Fibroblast of lung (primary cell): ENCODE results near the gene PRRC2B. TPM values are rescaled to one million over a fixed set of nuclear protein-coding genes. Genes with fewer than 3 reads are reported as not detected.
A peak's percentile ranks its signal among the peaks of the same experiment; 100 is the strongest.

Experiments used
- DNase-seq, 2 donors: peaks; one replicate each; pipeline versions ENCODE4 v3.0.0 to v3.0.0-alpha.2; 2010; ENCODE audit warnings: low read depth in 2 of 2
- H2AFZ ChIP-seq: 2 replicates; pipeline ENCODE4 v1.5.1; 2012; ENCODE audit warnings: low read length, control low read depth, inconsistent platforms
- H3K27ac ChIP-seq: 2 replicates; pipeline ENCODE4 v1.5.1; 2011; ENCODE audit warnings: low read length, control low read depth; ENCODE audit not compliant: insufficient read depth
- H3K27me3 ChIP-seq: 2 replicates; pipeline ENCODE4 v1.5.1; 2011; ENCODE audit warnings: mild to moderate bottlenecking, low read length; ENCODE audit not compliant: control insufficient read depth, insufficient read depth
- H3K36me3 ChIP-seq: 2 replicates; pipeline ENCODE4 v1.5.1; 2011; ENCODE audit warnings: low read length; ENCODE audit not compliant: control insufficient read depth, insufficient read depth
- H3K4me1 ChIP-seq: 2 replicates; pipeline ENCODE4 v1.5.1; 2011; ENCODE audit warnings: low read length; ENCODE audit not compliant: control insufficient read depth, insufficient read depth; ENCODE audit errors: extremely low read depth
- H3K4me2 ChIP-seq: 2 replicates; pipeline ENCODE4 v1.5.1; 2011; ENCODE audit warnings: low read length, control low read depth; ENCODE audit not compliant: insufficient read depth; ENCODE audit errors: extremely low read depth
- H3K4me3 ChIP-seq, 4 experiments: fragments of 200-600 bp in 1 of 4; sonication (generic) in 1 of 4; replicated peaks in 1 of 4; 2 replicates each; pipeline ENCODE4 v1.5.1; 2011 to 2016; ENCODE audit warnings: low read length in 4 of 4, low read depth in 3 of 4, mild to moderate bottlenecking in 3 of 4, control low read depth in 2 of 4, inconsistent platforms in 1 of 4, mixed read lengths in 1 of 4; ENCODE audit not compliant: insufficient read depth in 1 of 4; ENCODE audit errors: control extremely low read depth in 1 of 4
- H3K79me2 ChIP-seq: 2 replicates; pipeline ENCODE4 v1.5.1; 2012; ENCODE audit warnings: mild to moderate bottlenecking, low read length, inconsistent platforms; ENCODE audit not compliant: control insufficient read depth, insufficient read depth
- H3K9ac ChIP-seq: 2 replicates; pipeline ENCODE4 v1.5.1; 2011; ENCODE audit warnings: mild to moderate bottlenecking, low read length, control low read depth; ENCODE audit not compliant: insufficient read depth
- H3K9me3 ChIP-seq: 2 replicates; pipeline ENCODE4 v1.5.1; 2012; ENCODE audit warnings: low read depth, low read length; ENCODE audit not compliant: control insufficient read depth, insufficient read depth
- H4K20me1 ChIP-seq: 2 replicates; pipeline ENCODE4 v1.5.1; 2011; ENCODE audit warnings: low read length; ENCODE audit not compliant: control insufficient read depth, insufficient read depth; ENCODE audit errors: extremely low read depth
- EZH2 ChIP-seq: IDR thresholded peaks from 2 replicates; pipeline ENCODE4 v1.5.1; 2012; ENCODE audit warnings: low read length, control low read depth, mild to moderate bottlenecking; ENCODE audit errors: missing control alignments
- polyA plus RNA-seq, 2 donors: library from polyadenylated mRNA; depleted of rRNA in 1 of 2; stranded (reverse) in 1 of 2; unstranded in 1 of 2; fragments of >200 nt; gene quantifications; 2 replicates each; pipeline ENCODE4 v1.2.1, GENCODE V29; 2011 to 2012; ENCODE audit warnings: missing spikeins in 1 of 2
- total RNA-seq: library from RNA; depleted of rRNA; stranded (reverse); fragments of >200 nt; gene quantifications from 2 replicates; pipeline ENCODE4 v1.2.1, GENCODE V29; 2014
- TF ChIP-seq, protein P1 (sequence below), 2 donors: IDR thresholded peaks in 1 of 2; conservative IDR thresholded peaks in 1 of 2; 1 replicate in 1 of 2; 2 replicates in 1 of 2; pipeline ENCODE4 v1.5.1; 2011 to 2012; ENCODE audit warnings: low read length in 2 of 2, control low read depth in 1 of 2, inconsistent platforms in 1 of 2, low read depth in 1 of 2, mild to moderate bottlenecking in 1 of 2

Gene PRRC2B
- total and polyA plus RNA-seq, 2 donors (not counting 1 experiment from before 2014, with no cell fraction given), result 29.9 to 66.4 TPM

DNA sequence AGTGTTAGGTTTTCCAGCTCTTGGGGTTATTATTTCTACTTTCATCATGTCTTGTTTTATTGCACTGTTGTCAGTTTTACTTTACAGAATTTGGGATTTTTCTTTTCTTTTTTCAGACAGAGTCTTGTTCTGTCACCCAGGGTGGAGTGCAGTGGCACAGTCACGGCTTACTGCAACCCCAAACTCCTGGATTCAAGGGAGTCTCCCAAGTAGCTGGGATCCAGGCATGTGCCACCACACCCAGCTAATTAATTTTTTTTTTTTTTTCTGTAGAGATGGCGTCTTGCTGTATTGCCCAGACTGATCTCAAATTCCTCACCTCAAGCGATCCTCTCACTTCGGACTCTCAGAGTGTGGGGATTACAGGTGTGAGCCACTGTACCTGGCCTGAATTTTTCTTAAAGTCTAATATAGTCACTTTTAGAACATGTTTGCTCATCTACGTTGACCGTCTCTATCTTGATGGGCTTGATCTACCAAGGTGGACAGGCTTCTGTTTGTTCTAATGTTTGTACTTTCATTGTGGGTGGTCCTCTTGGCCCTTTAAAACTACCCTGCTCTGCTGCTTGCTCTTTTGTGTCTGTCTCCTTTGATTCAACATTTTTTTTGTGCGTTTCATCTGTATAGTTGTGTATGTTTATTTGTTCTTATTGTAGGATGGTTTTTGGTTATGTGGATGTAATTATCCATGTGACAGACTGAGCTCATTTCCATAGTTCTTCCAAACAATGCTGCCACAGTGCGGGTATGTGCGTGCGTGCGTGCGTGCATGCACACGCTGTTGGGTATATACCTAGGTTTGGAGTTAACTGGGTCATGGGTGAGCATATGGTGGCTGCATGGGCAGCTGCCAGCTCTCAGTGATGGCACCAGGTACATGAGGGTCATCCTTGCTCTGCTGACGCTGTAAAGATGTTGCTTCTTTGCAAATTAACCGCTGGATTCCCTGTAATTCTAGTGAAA, 18.1 kb downstream of the PRRC2B start:
- Histone ChIP-seq H4K20me1 (peaks cover 2% of the 10 kb centered on the region), H3K27ac (no peak overlapping the region)

DNA sequence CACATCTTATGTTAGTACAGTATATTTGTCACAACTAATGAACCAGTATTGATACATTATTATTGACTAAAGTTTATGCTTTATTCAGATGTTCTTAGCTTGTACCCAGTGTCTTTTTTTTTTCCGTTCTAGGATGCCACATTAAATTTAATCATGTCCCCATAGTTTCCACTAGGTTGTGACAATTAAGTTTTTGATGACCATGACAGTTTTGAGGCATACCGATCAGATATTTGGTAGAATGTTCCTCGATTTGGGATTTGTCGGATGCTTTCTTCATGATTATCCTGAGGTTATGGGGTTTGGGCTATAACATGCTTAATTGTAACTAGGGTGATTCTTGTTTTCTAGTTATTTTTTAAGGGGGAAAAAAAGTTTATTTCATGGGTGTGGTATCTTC, 22.6 kb downstream of the PRRC2B start:
- no peak overlapping the region for H3K4me3 ChIP-seq
- no peak for DNase-seq
- H4K20me1 ChIP-seq, result no peaks in the 10 kb centered on the region
- no peaks in the 10 kb centered on the region for H3K27me3 ChIP-seq
- H3K9ac ChIP-seq, result no peak overlapping the region
- TF ChIP-seq EZH2, result no peak
- TF ChIP-seq, protein P1, sequence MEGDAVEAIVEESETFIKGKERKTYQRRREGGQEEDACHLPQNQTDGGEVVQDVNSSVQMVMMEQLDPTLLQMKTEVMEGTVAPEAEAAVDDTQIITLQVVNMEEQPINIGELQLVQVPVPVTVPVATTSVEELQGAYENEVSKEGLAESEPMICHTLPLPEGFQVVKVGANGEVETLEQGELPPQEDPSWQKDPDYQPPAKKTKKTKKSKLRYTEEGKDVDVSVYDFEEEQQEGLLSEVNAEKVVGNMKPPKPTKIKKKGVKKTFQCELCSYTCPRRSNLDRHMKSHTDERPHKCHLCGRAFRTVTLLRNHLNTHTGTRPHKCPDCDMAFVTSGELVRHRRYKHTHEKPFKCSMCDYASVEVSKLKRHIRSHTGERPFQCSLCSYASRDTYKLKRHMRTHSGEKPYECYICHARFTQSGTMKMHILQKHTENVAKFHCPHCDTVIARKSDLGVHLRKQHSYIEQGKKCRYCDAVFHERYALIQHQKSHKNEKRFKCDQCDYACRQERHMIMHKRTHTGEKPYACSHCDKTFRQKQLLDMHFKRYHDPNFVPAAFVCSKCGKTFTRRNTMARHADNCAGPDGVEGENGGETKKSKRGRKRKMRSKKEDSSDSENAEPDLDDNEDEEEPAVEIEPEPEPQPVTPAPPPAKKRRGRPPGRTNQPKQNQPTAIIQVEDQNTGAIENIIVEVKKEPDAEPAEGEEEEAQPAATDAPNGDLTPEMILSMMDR (conservative IDR thresholded peaks at IDR 0.05 in 1 of 2, IDR thresholded peaks at IDR 0.05 in 1 of 2; ENCODE audit: low read depth in 1 of 2, low read length in 2 of 2), result no peak
- peaks cover 95% of the 10 kb centered on the region for H3K79me2 ChIP-seq
- H3K27ac ChIP-seq, result no peak overlapping the region
- no peaks in the 10 kb centered on the region for H3K36me3 ChIP-seq
- no peak overlapping the region for H2AFZ ChIP-seq
- H3K9me3 ChIP-seq, result no peaks in the 10 kb centered on the region
- H3K4me2 ChIP-seq, result no peak overlapping the region
- H3K4me1 ChIP-seq, result peaks cover 35% of the 10 kb centered on the region

More for the DNA sequence above, 18.1 kb downstream of the PRRC2B start:
- no peaks in the 10 kb centered on the region for H3K9me3 ChIP-seq
- H3K79me2 ChIP-seq, result peaks cover 94% of the 10 kb centered on the region
- no peak overlapping the region for H3K4me2 ChIP-seq
- DNase-seq, result no peak
- no peaks in the 10 kb centered on the region for H3K36me3 ChIP-seq
- no peak for TF ChIP-seq EZH2
- TF ChIP-seq, protein P1 (conservative IDR thresholded peaks at IDR 0.05 in 1 of 2, IDR thresholded peaks at IDR 0.05 in 1 of 2; ENCODE audit: low read depth in 1 of 2, low read length in 2 of 2), result no peak
- H2AFZ ChIP-seq, result no peak overlapping the region
- H3K27me3 ChIP-seq, result no peaks in the 10 kb centered on the region
- peaks cover 17% of the 10 kb centered on the region for H3K4me1 ChIP-seq
- H3K4me3 ChIP-seq, result no peak overlapping the region
- no peak overlapping the region for H3K9ac ChIP-seq

DNA sequence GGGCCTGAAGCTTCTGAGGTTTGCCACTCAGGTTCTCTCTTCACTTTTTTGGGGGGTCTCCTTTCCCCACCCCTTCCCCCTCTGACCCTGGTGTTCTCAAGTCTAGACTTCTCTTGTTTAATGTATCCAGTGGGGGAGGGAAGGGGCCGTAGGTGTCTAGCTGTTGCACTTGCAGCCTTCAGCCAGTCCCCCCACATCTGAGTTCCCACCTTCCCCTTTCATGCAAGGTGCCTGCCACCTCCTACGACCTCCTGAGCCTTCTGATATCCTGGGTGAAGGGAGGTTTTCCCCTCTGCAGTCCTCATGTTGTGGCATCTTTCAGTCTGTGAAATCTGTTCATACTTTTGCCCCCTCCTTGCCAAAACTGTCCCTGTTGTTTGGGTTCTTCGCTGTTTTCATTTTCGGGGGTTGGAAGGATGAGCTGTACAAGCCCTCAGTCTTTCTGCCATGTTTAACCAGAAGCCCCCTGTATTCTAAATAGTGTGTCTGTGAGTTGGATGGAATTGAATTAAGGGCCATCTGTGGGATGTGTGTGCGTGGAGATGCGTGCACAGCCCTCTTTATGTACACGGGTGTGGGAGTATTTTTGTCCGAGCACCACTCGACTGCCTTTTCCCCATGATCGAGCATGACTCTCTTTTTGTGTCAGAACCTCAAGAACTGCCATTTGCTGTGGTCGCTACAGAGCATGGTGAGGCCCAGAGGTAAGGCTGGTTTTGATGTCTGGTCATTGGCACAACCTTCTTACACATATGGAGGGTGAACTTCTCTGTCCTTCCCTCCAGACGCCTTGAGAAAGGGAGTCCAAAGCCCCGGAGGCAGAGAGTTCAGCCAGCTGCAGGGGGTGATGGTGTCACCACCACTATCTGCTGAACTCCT, 23.6 kb downstream of the PRRC2B start:
- no peaks in the 10 kb centered on the region for H3K9me3 ChIP-seq
- H3K27me3 ChIP-seq, result no peaks in the 10 kb centered on the region
- no peaks in the 10 kb centered on the region for H3K36me3 ChIP-seq
- peaks cover 94% of the 10 kb centered on the region for H3K79me2 ChIP-seq
- no peak overlapping the region for H3K9ac ChIP-seq
- H3K4me3 ChIP-seq, result no peak overlapping the region
- peak overlapping the region; percentile 39 for H3K27ac ChIP-seq
- H4K20me1 ChIP-seq, result peaks cover 2% of the 10 kb centered on the region
- TF ChIP-seq EZH2, result no peak
- TF ChIP-seq, protein P1 (conservative IDR thresholded peaks at IDR 0.05 in 1 of 2, IDR thresholded peaks at IDR 0.05 in 1 of 2; ENCODE audit: low read depth in 1 of 2, low read length in 2 of 2), result no peak
- no peak for DNase-seq
- H2AFZ ChIP-seq, result no peak overlapping the region
- peaks cover 41% of the 10 kb centered on the region for H3K4me1 ChIP-seq
- H3K4me2 ChIP-seq, result peak overlapping the region; percentile 23
